COR-L47 (cell line): ENCODE results near the gene SEMA5A.
A peak's percentile ranks its signal among the peaks of the same experiment; 100 is the strongest.

Source experiments
- DNase-seq: peaks from one replicate; lab custom pipeline; 2025; lab: John Stamatoyannopoulos, UW

Gene SEMA5A

GRCh38 chr5:9549941-9550340 lies 4.1 kb upstream of the SEMA5A start:
- DNase-seq = no peak

GRCh38 chr5:9547122-9547947 lies 1.5 kb upstream of the SEMA5A start:
- DNase-seq = no peak

- DNase-seq = no peak
Measured at GRCh38 chr5:9545136-9545991, 511 bp downstream of the SEMA5A start.

GRCh38 chr5:9544502-9545135 lies 1.3 kb downstream of the SEMA5A start:
- peak; percentile 2 for DNase-seq

DNA sequence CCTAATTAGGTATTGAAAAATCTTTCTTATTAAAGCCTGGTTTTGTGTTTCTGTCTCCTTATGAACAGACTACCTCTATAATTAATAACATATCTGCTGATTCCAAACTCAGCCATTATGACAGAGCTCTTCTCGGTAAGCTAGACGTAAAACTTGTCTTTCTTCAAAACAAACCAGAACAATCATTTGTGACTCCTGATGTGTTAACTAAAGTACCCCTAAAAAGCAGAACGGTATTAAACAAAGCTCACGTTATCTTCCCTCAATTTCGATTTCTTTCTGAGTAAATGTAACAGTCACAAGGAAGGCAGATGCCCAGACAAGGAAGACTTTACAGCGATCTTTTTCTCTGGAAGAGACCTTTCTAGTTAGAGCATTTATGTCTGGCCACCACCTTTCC lies 1.8 kb downstream of the SEMA5A start:
- no peak for DNase-seq

DNA sequence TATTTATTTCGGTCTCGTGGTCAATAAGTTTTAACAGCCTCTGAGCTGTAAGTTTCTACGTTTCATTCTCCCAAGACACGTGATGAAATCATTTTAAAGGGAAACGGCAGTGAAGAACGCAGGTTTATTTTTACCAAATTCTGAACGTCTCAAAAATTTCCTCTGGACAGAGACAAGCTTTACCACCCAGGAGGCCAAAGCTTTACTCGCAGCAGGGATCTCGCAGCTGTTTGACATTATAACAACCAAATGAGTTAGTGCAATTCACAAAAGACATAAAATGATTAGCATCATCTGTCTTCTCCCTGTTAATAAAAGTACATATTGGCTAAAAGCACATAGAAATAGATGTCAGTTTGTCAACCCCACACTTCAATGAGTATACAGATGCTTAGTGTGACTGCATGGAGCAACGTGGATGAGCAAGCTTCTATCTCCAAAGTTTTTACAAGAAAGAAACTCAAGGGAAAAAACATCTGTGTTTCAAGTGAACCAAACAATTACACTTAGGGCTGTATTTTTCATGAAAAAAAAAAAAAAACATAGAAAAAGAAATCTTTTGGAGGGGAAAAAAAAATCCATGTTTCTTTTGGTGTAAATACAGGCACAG lies 2.5 kb downstream of the SEMA5A start:
- DNase-seq = no peak

DNA sequence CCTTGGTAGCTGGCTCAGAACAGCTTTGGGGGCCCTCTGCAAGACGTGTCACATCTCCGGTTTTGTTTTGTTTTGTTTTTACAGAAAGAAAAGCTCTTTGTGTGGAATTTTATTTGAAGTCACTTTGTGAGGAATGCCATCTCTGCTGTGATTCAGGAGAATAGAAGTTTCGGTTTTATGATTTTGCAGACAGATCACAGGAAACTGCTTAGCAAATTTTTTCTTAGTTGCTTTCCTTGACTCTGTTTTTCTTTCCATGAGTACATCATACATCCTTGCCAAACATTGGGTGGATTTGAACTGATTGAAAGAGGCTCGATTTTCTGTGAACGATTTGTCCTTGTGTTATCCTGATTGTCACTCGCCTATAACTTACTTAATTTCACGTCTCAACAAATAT lies 5.1 kb downstream of the SEMA5A start:
- DNase-seq = no peak

DNA sequence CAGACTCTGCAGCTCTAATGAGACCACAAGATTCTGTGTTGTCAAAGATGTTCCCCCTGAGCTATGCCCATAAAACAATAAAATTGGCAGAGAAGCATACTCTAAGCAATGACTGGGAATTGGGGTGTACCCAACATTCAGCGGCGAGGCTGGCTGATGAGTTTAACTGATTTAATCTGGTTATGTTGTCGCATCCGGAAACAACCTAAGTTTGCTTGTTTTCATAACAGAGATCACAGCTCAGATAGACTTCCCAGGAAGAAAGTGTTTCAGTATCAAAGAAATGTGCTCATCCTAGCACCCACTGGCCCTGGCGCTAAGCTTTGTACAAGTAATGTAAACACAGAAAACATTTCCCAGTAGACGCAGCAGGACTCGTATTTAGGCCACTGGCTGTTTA lies 7.4 kb downstream of the SEMA5A start:
- DNase-seq = no peak

DNA sequence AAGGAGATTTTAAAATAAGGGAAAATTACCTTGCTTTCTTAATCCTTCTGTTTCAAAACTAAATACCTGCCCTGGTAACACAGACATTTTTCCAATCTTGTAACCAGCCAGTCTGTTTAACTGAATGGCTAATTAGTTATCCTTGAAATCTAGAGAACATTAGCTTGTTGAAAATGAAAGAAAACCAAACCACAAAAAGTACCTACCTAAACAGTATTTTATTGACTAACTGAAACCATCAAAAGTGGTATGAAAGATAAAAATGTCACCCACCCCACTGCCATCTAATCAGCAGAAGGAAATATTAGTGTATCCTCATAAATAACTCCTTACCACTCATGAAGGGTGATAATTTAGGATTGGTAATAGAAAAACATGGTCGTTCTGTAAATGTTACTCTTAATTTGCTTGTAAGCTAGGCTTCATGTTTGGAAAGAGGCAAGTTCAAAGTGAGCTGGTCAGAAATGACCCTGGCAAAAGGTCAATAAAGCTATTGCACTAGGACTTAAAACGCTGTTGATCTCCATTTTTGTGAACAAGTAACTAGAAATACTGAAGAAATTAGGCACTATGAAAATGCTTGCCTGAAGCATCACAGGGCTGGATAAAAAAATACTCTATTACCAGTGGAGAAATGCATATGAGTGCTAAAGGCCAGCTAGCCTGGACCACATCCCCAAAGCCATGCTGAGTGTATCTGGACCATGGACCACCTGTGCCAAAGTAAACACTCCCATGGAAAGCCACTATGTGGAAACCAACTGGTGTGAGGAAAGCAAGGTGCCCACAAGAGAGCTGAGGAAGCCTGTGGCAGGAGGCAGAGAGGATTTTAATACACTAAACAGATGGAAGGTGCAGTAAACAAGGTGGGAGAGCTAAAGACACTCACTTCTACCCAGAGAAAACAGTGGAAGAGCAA lies 8.4 kb downstream of the SEMA5A start:
- DNase-seq = no peak

- no peak for DNase-seq
Measured at GRCh38 chr5:9536717-9537116, 9.2 kb downstream of the SEMA5A start.

DNA sequence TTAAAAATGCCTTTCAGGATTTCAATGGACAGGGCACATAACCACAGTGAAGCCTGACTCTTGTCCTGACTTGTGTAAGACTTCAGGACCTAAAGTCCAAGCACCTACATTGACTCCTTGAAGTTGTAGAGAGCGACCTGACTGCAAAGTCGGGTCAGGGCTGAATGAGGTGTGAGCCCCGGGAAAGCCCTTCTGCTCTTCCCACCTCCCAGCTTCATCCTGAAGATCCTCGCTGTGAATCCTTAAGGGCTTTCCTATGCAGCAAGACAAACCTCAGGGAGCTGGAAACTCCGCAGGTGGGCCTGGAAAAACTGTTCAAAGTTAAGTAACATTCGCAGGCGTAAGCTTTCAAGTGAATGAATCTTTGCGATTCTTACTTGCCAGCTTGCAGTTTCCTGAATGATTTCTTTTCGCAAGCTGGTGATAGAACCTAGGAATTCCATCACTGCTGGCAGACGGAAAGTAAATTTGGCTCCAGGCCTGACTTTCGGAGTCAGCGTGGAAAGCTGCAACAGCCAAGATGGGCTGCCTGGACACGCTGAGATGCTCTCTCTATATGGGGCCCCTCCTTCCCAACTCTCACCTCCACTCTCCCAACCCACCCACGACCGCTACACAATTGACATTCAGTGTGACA lies 10.9 kb downstream of the SEMA5A start:
- DNase-seq = no peak

- no peak for DNase-seq
Measured at GRCh38 chr5:9533562-9534364, 12.1 kb downstream of the SEMA5A start.

DNA sequence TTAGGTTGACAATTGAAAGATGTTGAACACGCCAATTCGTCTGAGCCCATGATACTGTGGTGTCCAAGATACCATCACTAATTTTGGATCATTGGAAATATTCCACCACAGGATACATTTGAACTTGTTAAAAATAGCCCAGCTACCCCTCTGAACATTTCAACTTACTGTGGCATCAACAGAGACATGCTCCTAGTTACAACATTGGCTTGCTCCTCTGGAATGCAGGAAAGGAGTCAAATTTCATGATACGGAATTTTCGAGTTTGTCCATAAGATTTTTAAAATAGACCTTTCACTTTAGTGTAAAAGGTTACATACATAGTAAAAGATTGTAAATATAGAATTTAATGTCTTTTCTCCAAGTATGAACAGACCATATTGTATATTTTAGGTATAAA lies 12.8 kb downstream of the SEMA5A start:
- DNase-seq = no peak

GRCh38 chr5:9529513-9529912 lies 16.4 kb downstream of the SEMA5A start:
- no peak for DNase-seq

GRCh38 chr5:9529041-9529480 lies 16.8 kb downstream of the SEMA5A start:
- no peak for DNase-seq

DNA sequence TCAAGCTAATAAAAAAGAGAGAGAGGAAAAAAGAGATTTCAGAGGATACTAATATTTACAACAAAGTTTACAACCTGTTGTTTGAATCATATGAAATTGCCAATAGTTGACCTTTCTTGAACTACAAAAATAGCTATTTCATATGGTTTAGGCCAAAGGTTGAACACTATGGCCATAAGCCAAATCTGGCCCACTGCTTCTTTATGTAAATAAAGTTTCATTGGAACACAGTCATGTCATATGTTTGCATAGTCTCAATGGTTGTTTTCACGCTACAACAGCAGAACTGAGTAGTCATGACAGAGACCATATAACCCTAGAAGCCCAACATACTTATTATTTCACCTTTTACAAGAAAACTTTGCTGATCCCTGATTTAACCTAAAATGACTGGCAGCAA lies 20.9 kb downstream of the SEMA5A start:
- no peak for DNase-seq

- no peak for DNase-seq
Measured at GRCh38 chr5:9523090-9523823, 22.6 kb downstream of the SEMA5A start.

- DNase-seq = no peak
Measured at GRCh38 chr5:9519537-9519936, 26.3 kb downstream of the SEMA5A start.

DNA sequence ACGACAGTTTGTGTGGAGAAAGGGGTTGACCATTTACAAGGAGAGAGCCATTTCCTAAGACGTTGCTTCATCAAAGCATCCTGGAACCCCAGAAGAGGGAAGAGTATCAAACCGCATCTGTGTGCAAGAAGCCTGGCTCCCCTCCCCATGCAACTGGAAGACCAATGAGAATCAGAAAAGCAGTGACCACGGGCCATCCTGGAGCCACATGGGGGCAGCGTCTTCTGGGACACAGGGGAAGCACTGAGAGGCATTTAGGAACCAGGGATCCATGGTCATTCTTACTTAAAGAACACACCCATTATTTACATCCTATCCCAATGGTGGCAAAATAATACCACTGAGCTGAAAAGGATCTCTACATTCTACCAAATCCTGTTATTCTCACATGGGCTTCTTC lies 29.3 kb downstream of the SEMA5A start:
- DNase-seq = no peak
